Endothelial cell of umbilical vein (primary cell): ENCODE measurements around the gene ZFPM1.

ENCODE experiments used
- EZH2 ChIP-seq: IDR thresholded peaks from 2 replicates; pipeline ENCODE4 v1.6.1; 2012; ENCODE audit warnings: borderline replicate concordance, low read depth, mild to moderate bottlenecking, moderate library complexity, low read length, inconsistent platforms; ENCODE audit not compliant: severe bottlenecking
- FOS ChIP-seq: IDR thresholded peaks from 2 replicates; pipeline ENCODE4 v1.6.1; 2011; ENCODE audit warnings: mild to moderate bottlenecking, low read length, moderate library complexity, borderline replicate concordance; ENCODE audit not compliant: insufficient read depth
- GATA2 ChIP-seq: IDR thresholded peaks from 2 replicates; pipeline ENCODE4 v1.7.0; 2011; ENCODE audit warnings: low read depth, mild to moderate bottlenecking, moderate library complexity, mixed read lengths, low read length; ENCODE audit not compliant: insufficient read length, insufficient read depth
- JUN ChIP-seq: IDR thresholded peaks from 2 replicates; pipeline ENCODE4 v1.6.1; 2011; ENCODE audit warnings: borderline replicate concordance, low read depth; ENCODE audit not compliant: insufficient read length, insufficient read depth
- POLR2A ChIP-seq: IDR thresholded peaks from 2 replicates; pipeline ENCODE4 v1.6.1; 2012; ENCODE audit warnings: low read depth, mild to moderate bottlenecking, control low read depth, low read length
- POLR2AphosphoS5 ChIP-seq: IDR thresholded peaks from 2 replicates; pipeline ENCODE4 v1.6.1; 2012; ENCODE audit warnings: low read depth, mild to moderate bottlenecking, control low read depth, low read length, moderate library complexity; ENCODE audit not compliant: insufficient read depth
- TF ChIP-seq, protein P1 (sequence below), 2 donors: IDR thresholded peaks; 1 replicate in 1 of 2; 2 replicates in 1 of 2; pipeline ENCODE4 v1.5.1; 2011; ENCODE audit warnings: low read length in 2 of 2, mild to moderate bottlenecking in 2 of 2, moderate library complexity in 2 of 2, control low read depth in 1 of 2, inconsistent platforms in 1 of 2, low read depth in 1 of 2; ENCODE audit not compliant: insufficient read depth in 1 of 2; ENCODE audit errors: extremely low read depth in 1 of 2

DNA sequence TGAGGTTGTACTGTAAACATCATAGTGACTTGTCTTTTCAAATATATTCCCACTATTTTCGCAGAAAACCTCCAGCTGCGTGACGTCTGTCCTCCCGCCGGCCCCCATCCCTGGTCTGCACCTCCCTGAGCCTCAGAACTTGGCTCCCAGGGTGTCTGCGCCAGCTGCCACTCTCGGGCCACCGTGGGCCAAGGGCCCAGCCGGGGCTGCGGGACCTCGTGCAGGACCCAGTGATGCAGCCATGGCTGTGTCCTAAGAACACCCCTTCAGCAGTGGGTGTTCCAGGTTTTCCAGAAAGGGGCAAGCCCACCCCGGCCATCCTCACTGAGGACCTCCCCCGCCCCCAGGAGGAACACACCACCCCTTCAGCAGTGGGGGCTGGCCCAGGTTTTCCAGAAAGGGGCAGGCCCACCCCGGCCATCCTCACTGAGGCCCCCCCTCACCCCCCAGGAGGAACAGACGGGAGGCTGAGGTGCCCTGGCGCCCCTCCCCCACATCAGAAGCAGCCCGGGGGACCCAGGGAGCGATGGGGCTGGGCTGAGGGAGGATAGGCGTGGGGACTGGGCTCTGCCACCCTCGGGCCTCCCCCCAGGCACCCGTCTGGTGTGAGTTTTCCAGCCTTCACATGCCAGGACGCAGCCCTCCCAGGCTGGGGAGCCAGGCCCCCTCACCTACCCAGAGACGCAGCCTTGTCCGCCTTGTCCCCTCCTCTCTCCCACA, 12.2 kb upstream of the ZFPM1 start:
- TF ChIP-seq FOS (no peak), POLR2A (no peak), EZH2 (no peak), POLR2AphosphoS5 (no peak), GATA2 (no peak), JUN (no peak)
- TF ChIP-seq, protein P1, sequence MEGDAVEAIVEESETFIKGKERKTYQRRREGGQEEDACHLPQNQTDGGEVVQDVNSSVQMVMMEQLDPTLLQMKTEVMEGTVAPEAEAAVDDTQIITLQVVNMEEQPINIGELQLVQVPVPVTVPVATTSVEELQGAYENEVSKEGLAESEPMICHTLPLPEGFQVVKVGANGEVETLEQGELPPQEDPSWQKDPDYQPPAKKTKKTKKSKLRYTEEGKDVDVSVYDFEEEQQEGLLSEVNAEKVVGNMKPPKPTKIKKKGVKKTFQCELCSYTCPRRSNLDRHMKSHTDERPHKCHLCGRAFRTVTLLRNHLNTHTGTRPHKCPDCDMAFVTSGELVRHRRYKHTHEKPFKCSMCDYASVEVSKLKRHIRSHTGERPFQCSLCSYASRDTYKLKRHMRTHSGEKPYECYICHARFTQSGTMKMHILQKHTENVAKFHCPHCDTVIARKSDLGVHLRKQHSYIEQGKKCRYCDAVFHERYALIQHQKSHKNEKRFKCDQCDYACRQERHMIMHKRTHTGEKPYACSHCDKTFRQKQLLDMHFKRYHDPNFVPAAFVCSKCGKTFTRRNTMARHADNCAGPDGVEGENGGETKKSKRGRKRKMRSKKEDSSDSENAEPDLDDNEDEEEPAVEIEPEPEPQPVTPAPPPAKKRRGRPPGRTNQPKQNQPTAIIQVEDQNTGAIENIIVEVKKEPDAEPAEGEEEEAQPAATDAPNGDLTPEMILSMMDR (IDR thresholded peaks at IDR 0.05; ENCODE audit: extremely low read depth in 1 of 2, insufficient read depth in 1 of 2, low read depth in 1 of 2, low read length in 2 of 2) = no peak
